Stomach (tissue), 4 donors: ENCODE data around the gene TEAD1.

ENCODE experiments used
- CTCF ChIP-seq, 7 experiments: fragments of 450-650 bp in 4 of 7; fragments of 200-600 bp in 3 of 7; sonication (generic) in 3 of 7; IDR thresholded peaks; one replicate each; pipeline ENCODE4 v1.5.1; 2016 to 2019; ENCODE audit warnings: antibody characterized with exemption in 7 of 7, control low read depth in 2 of 7, mild to moderate bottlenecking in 1 of 7
- EP300 ChIP-seq: sonication (generic); formaldehyde crosslinking; IDR thresholded peaks from one replicate; pipeline ENCODE4 v1.6.1; 2017; ENCODE audit warnings: antibody characterized with exemption
- POLR2A ChIP-seq, 4 donors: fragments of 450-650 bp; IDR thresholded peaks; one replicate each; pipeline ENCODE4 v1.6.1; 2016; ENCODE audit warnings: antibody characterized with exemption in 4 of 4, control low read depth in 2 of 4, mild to moderate bottlenecking in 1 of 4, moderate library complexity in 1 of 4
- POLR2AphosphoS5 ChIP-seq, 3 donors: sonication (generic); formaldehyde crosslinking; IDR thresholded peaks; one replicate each; pipeline ENCODE4 v1.6.1; 2016; ENCODE audit warnings: antibody characterized with exemption in 3 of 3

GRCh38 chr11:12826441-12826840 lies 152.2 kb downstream of the TEAD1 start:
- TF ChIP-seq EP300: no peak
- TF ChIP-seq POLR2AphosphoS5 (IDR thresholded peaks at IDR 0.05): no peak
- TF ChIP-seq CTCF (IDR thresholded peaks at IDR 0.05): no peak
- no peak for TF ChIP-seq POLR2A (IDR thresholded peaks at IDR 0.05)
